ENCODE results near the gene PIAS4. TPM values are rescaled to one million over a fixed set of nuclear protein-coding genes. Genes with fewer than 3 reads are reported as not detected.

PIAS4 gene
- total and polyA plus RNA-seq, 10 of the 15 experiments (the other 5 are each of a cell fraction or from before 2014, with no cell fraction given), result 0.13 to 25.1 (median 11.3) TPM

DNA sequence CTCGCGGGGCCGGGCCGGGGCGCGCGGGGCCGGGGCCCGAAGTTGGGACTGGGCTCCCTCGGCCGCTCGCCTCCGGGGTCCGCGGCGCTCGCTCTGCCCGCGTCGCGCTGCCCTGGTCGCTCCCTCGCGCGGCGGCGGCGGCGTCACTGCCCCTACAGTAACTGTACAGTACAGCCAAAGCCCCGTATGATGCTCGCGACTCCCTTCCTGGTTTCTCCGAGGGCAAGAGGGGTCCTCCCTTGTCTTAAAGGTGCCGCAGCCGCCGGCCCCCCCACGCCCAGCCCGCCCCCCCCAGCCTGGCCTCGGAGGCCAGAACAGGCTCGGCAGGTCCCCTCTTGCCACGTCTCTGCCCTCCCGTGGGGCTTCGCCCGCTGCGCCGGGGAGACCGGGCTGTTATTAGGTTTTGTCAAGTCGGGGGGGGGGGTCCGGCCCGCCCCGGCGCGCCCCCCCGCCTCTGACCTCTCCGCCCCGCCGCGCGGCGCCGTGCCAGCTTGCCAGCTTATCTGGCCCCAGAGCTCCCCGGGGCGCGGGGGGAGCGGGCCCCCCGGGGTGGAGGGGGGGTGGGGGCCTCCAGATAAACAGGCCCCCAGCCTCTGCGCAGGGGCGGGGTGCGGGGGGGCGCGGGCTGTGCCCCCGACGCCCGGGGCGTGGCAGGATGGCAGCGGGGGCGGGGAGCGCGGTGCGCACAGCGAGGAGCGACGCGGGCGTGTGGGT, 59.3 kb downstream of the PIAS4 start, which contains the start of gene ZBTB7A:
TSS of gene ZBTB7A (minus strand) at position 218 of the 714 bp plus-strand sequence. CDS start 11,667 bp downstream, outside the sequence.
- Histone ChIP-seq H3K4me1 (ENCODE audit: control insufficient read depth, insufficient read depth, low read length) (peaks cover 12% of the 10 kb centered on the region), H2AFZ (ENCODE audit: control insufficient read depth, low read depth, low read length) (peak within 1 kb of the TSS; percentile 44), H3K27ac (ENCODE audit: control insufficient read depth, insufficient read depth) (peak within 1 kb of the TSS; percentile 55), H3K9ac (ENCODE audit: control insufficient read depth, insufficient read depth, low read length) (peak within 1 kb of the TSS; percentile 74), H3K4me2 (ENCODE audit: control insufficient read depth, insufficient read depth) (peak within 1 kb of the TSS; percentile 79), H3K4me3 (peak within 1 kb of the TSS; percentile 88), H3K36me3 (ENCODE audit: control insufficient read depth in 2 of 2, insufficient read depth in 2 of 2, low read length in 1 of 2) (peaks cover 4 to 5% of the 10 kb centered on the region in 2 experiments; a peak in 3 of 4 replicates), H3K27me3 (replicated peaks in 1 of 2; ENCODE audit: control insufficient read depth in 2 of 2, insufficient read depth in 2 of 2, low read length in 1 of 2) (no peaks in the 10 kb centered on the region; a peak in 1 of 4 replicates), H3K79me2 (ENCODE audit: control insufficient read depth, insufficient read depth, low read length) (peaks cover 33% of the 10 kb centered on the region), H4K20me1 (ENCODE audit: control insufficient read depth, insufficient read depth) (peaks cover 7% of the 10 kb centered on the region), H3K9me3 (replicated peaks; ENCODE audit: control insufficient read depth, insufficient read depth, low read length) (no peaks in the 10 kb centered on the region)
- peak; percentile 73 for FAIRE-seq
- TF ChIP-seq BACH1 (IDR thresholded peaks at IDR 0.05; ENCODE audit: borderline replicate concordance) (peak; percentile 67; the same call in 1 of the 2 replicates), POLR2AphosphoS5 (IDR thresholded peaks at IDR 0.05; ENCODE audit: low read length) (peak; percentile 53; the same call in 1 of the 2 replicates), EGR1 (IDR thresholded peaks at IDR 0.05; ENCODE audit: borderline replicate concordance in 1 of 2, low read depth in 2 of 2, low read length in 2 of 2) (peak in 1 of 2 experiments; percentile 77; a peak in 2 of 3 replicates), CREB1 (IDR thresholded peaks at IDR 0.05; ENCODE audit: low read depth) (peak; percentile 39), DPF2 (IDR thresholded peaks at IDR 0.05) (peak; percentile 25; the same call in 1 of the 2 replicates), HDGF (IDR thresholded peaks at IDR 0.05) (no peak), TBL1XR1 (IDR thresholded peaks at IDR 0.05; ENCODE audit: low read depth, low read length) (no peak), POLR2A (IDR thresholded peaks at IDR 0.05; ENCODE audit: low read depth, low read length) (peak; percentile 54), NR2C2 (IDR thresholded peaks at IDR 0.05; ENCODE audit: borderline replicate concordance, control insufficient read depth, insufficient read length, low read depth) (no peak), JUND (IDR thresholded peaks at IDR 0.05; ENCODE audit: low read depth, low read length) (no peak), NR2F1 (conservative IDR thresholded peaks at IDR 0.05) (peak; percentile 71), SIX5 (IDR thresholded peaks at IDR 0.05; ENCODE audit: low read depth, low read length, severe bottlenecking) (no peak), IKZF1 (conservative IDR thresholded peaks at IDR 0.05) (peak; percentile 23), GATAD2B (conservative IDR thresholded peaks at IDR 0.05; ENCODE audit: low read depth) (peak; percentile 88; the same call in 1 of the 2 replicates)
- in situ Hi-C loops (cut with MboI) (no loop called here), intact Hi-C loops (cut with micrococcal nuclease; ENCODE audit: unreplicated experiment) (loop anchor here (5.0 to 10.0 kb wide), 2 partner anchors 80 to 118 kb away; partner anchors contain the start of genes ANKRD24, EEF2 and SIRT6)
- WGBS (ENCODE audit: insufficient coverage, insufficient replicate concordance, low lambda C conversion rate, missing lambda C conversion rate), result 3% methylated on average over 20 of the region's 85 CpGs
- BruUV-seq (replicated peaks), result no TSS peak
- DNase-seq (ENCODE audit: low read depth, low spot score), result no peak
- ChIA-PET RAD21 (ENCODE audit: unreplicated experiment) (interaction anchor here (0.6 to 1.6 kb wide), 8 partner anchors 11 to 79 kb away, joined by 3 to 6 read pairs (median 3); partner anchors contain the start of gene PIAS4), SMC1A (ENCODE audit: uncharacterized antibody, unreplicated experiment) (no interaction called here), POLR2A (interaction anchor here (0.6 to 2.8 kb wide), 6 partner anchors 11 to 1106 kb away, joined by 3 to 8 read pairs (median 3); partner anchors contain the start of gene EBI3), CTCF (no interaction called here)
- peak; percentile 60 for ATAC-seq
